Measurements from ENCODE around the gene IMMP2L. TPM values are rescaled to one million over a fixed set of nuclear protein-coding genes. Genes with fewer than 3 reads are reported as not detected.

IMMP2L gene
- total and polyA plus RNA-seq, 2 of the 8 experiments (the other 6 are each of a cell fraction or from before 2014, with no cell fraction given), result 2.3 to 10.1 TPM

DNA sequence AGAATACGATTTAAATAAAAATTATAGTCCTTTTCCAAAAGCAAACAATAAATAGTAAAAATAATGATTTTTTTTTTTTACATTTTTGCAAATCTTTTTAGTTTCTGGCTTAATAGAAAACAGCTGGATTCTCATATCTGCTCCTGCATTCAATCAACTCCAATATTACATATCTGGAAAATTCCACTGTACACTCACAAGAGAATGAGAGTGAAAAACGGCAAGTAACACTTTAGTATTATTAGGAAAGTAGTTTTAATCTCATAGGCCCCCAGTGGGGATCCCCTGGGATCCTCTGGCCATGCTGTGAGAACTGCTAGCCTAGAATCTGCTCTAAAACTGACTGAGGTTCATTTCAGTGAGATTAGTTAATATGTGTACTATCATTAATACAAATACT is 599.9 kb downstream of the IMMP2L start:
- no peak overlapping the region for H3K4me3 ChIP-seq (ENCODE audit: extremely low read depth in 1 of 4, insufficient read depth in 2 of 4, low read depth in 3 of 4, low read length in 4 of 4)
- H3K4ac ChIP-seq (replicated peaks; ENCODE audit: insufficient read length, low read depth, low read length), result no peak overlapping the region
- no peak overlapping the region for H3K4me2 ChIP-seq (ENCODE audit: insufficient read depth in 1 of 2, low read depth in 2 of 2, low read length in 2 of 2)
- H2BK20ac ChIP-seq (ENCODE audit: low read length), result no peak overlapping the region
- no peaks in the 10 kb centered on the region for H3K36me3 ChIP-seq (ENCODE audit: control insufficient read depth in 2 of 4, insufficient read depth in 4 of 4, low read length in 3 of 4)
- no peak overlapping the region for H2BK12ac ChIP-seq (ENCODE audit: low read depth, low read length)
- no peak overlapping the region for H3K14ac ChIP-seq (ENCODE audit: insufficient read length)
- H2BK15ac ChIP-seq (ENCODE audit: low read length), result no peak overlapping the region
- H4K20me1 ChIP-seq (replicated peaks in 1 of 2; ENCODE audit: control insufficient read depth in 1 of 2, insufficient read depth in 2 of 2, low read length in 2 of 2), result no peaks in the 10 kb centered on the region
- no peak for DNase-seq (ENCODE audit: low read depth in 1 of 2, low spot score in 2 of 2)
- no peak overlapping the region for H2BK120ac ChIP-seq (replicated peaks; ENCODE audit: low read depth, low read length)
- H4K91ac ChIP-seq (replicated peaks; ENCODE audit: insufficient read length, low read length), result no peak overlapping the region
- no peak overlapping the region for H3K9ac ChIP-seq (replicated peaks in 1 of 4; ENCODE audit: extremely low read depth in 1 of 4, low read depth in 3 of 4, low read length in 3 of 4)
- no peak overlapping the region for H3K56ac ChIP-seq (replicated peaks; ENCODE audit: insufficient read length, low read depth, low read length)
- H2BK5ac ChIP-seq (ENCODE audit: low read depth, low read length), result no peak overlapping the region
- 85% methylated on average over 2 of the region's 2 CpGs; no CpG with 5 or more reads in 1 of the 2 experiments for WGBS, 2 experiments (ENCODE audit: extremely low coverage in 1 of 2, insufficient coverage in 1 of 2, insufficient read length in 1 of 2, insufficient replicate concordance in 2 of 2, low coverage in 1 of 2, low lambda C conversion rate in 2 of 2, missing lambda C conversion rate in 1 of 2)
- H4K5ac ChIP-seq (ENCODE audit: insufficient read length, low read depth, low read length), result no peak overlapping the region
- H3K79me1 ChIP-seq (ENCODE audit: low read depth, low read length), result no peaks in the 10 kb centered on the region
- H3K27me3 ChIP-seq (replicated peaks in 1 of 4; ENCODE audit: control insufficient read depth in 3 of 4, extremely low read depth in 1 of 4, insufficient read depth in 3 of 4, low read length in 3 of 4), result no peaks in the 10 kb centered on the region
- no peaks in the 10 kb centered on the region for H3K9me3 ChIP-seq (ENCODE audit: insufficient read depth in 2 of 2, low read depth in 1 of 2, low read length in 1 of 2)
- H3K27ac ChIP-seq (ENCODE audit: low read depth, low read length), result no peak overlapping the region
- FAIRE-seq, result no peak
- ChIA-PET CTCF (ENCODE audit: partially characterized antibody) (no interaction called here), POLR2A (ENCODE audit: partially characterized antibody) (no interaction called here)
- no peak overlapping the region for H2AFZ ChIP-seq (ENCODE audit: low read length)
- H3K79me2 ChIP-seq (ENCODE audit: control insufficient read depth in 1 of 2, insufficient read depth in 2 of 2, low read length in 2 of 2), result no peaks in the 10 kb centered on the region
- no peaks in the 10 kb centered on the region for H3K23me2 ChIP-seq (ENCODE audit: low read depth, low read length)
- no peak overlapping the region for H4K8ac ChIP-seq (ENCODE audit: extremely low read depth, insufficient read depth, low read length)
- no peak overlapping the region for H3K23ac ChIP-seq (ENCODE audit: insufficient read length)
- H2AK5ac ChIP-seq (ENCODE audit: low read depth, low read length), result no peak overlapping the region
- no peak overlapping the region for H3K18ac ChIP-seq (ENCODE audit: extremely low read depth, low read length)
- no peaks in the 10 kb centered on the region for H3K4me1 ChIP-seq (replicated peaks in 1 of 4; ENCODE audit: control insufficient read depth in 3 of 4, insufficient read depth in 4 of 4, low read length in 3 of 4)
- no peak for TF ChIP-seq ZNF274 (IDR thresholded peaks at IDR 0.05; ENCODE audit: borderline replicate concordance, extremely low read depth, low read length)
- TF ChIP-seq, protein P1, sequence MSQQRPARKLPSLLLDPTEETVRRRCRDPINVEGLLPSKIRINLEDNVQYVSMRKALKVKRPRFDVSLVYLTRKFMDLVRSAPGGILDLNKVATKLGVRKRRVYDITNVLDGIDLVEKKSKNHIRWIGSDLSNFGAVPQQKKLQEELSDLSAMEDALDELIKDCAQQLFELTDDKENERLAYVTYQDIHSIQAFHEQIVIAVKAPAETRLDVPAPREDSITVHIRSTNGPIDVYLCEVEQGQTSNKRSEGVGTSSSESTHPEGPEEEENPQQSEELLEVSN (IDR thresholded peaks at IDR 0.05), result no peak
- TF ChIP-seq TCF12 (IDR thresholded peaks at IDR 0.05; ENCODE audit: low read depth, low read length), result no peak
- no peak for TF ChIP-seq CBX8 (IDR thresholded peaks at IDR 0.05; ENCODE audit: borderline replicate concordance, low read depth, low read length)
- no peak for TF ChIP-seq SUZ12 (IDR thresholded peaks at IDR 0.05; ENCODE audit: low read length)
- TF ChIP-seq HDAC6 (IDR thresholded peaks at IDR 0.05; ENCODE audit: low read depth, low read length), result no peak
- no peak for TF ChIP-seq ASH2L (IDR thresholded peaks at IDR 0.05; ENCODE audit: low read length)
- TF ChIP-seq SP2 (IDR thresholded peaks at IDR 0.05; ENCODE audit: low read length), result no peak
- TF ChIP-seq TBP (IDR thresholded peaks at IDR 0.05; ENCODE audit: low read depth, low read length), result no peak
- TF ChIP-seq, protein P2, sequence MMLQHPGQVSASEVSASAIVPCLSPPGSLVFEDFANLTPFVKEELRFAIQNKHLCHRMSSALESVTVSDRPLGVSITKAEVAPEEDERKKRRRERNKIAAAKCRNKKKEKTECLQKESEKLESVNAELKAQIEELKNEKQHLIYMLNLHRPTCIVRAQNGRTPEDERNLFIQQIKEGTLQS (IDR thresholded peaks at IDR 0.05; ENCODE audit: insufficient read depth, low read depth, low read length), result no peak
- TF ChIP-seq, protein P3, sequence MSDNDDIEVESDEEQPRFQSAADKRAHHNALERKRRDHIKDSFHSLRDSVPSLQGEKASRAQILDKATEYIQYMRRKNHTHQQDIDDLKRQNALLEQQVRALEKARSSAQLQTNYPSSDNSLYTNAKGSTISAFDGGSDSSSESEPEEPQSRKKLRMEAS (IDR thresholded peaks at IDR 0.05), result no peak
- no peak for TF ChIP-seq HDAC2 (IDR thresholded peaks at IDR 0.05; ENCODE audit: borderline replicate concordance in 1 of 2, low read depth in 2 of 2, low read length in 2 of 2)
- TF ChIP-seq EGR1 (IDR thresholded peaks at IDR 0.05; ENCODE audit: borderline replicate concordance, low read depth, low read length), result no peak
- TF ChIP-seq CHD1 (IDR thresholded peaks at IDR 0.05; ENCODE audit: low read depth, low read length), result no peak

Measured in H1 (cell line).